Chondrocyte (in vitro differentiated cells): ENCODE data around the gene CLCF1. TPM values are rescaled to one million over a fixed set of nuclear protein-coding genes. Genes with fewer than 3 reads are reported as not detected.
A peak's percentile ranks its signal among the peaks of the same experiment; 100 is the strongest.

Experiments used
- DNase-seq: peaks from one replicate; pipeline ENCODE4 v3.0.0; 2021; ENCODE audit warnings: mixed read lengths, low spot score
- H3K27ac Mint-ChIP-seq: one replicate; pipeline ENCODE4 v1.8.0; 2021; ENCODE audit warnings: mild to moderate bottlenecking, moderate library complexity, mixed read lengths; ENCODE audit not compliant: unreplicated experiment
- H3K27me3 Mint-ChIP-seq: 2 replicates; pipeline ENCODE4 v1.8.0; 2021; ENCODE audit warnings: low read depth, mixed read lengths
- H3K36me3 Mint-ChIP-seq: 2 replicates; pipeline ENCODE4 v1.8.0; 2021; ENCODE audit warnings: low read depth, mixed read lengths
- H3K4me1 Mint-ChIP-seq: 2 replicates; pipeline ENCODE4 v1.8.0; 2021; ENCODE audit warnings: low read depth, mild to moderate bottlenecking, mixed read lengths
- H3K4me3 Mint-ChIP-seq: one replicate; pipeline ENCODE4 v1.8.0; 2021; ENCODE audit warnings: mild to moderate bottlenecking, moderate library complexity, mixed read lengths; ENCODE audit not compliant: unreplicated experiment
- H3K9me3 Mint-ChIP-seq: 2 replicates; pipeline ENCODE4 v1.8.0; 2021; ENCODE audit warnings: low read depth, mixed read lengths
- total RNA-seq: library from RNA; stranded (reverse); gene quantifications from 3 replicates; pipeline ENCODE4 v1.2.1, GENCODE V29; 2021
- TF ChIP-seq, protein P1 (sequence below): fragments of 200-600 bp; sonication (generic); IDR thresholded peaks from 2 replicates; pipeline ENCODE4 v1.5.0; 2021; ENCODE audit warnings: antibody characterized with exemption, mild to moderate bottlenecking, moderate library complexity

CLCF1 gene
- total RNA-seq, 1 donor from 2014 or later = 4.9 TPM

DNA sequence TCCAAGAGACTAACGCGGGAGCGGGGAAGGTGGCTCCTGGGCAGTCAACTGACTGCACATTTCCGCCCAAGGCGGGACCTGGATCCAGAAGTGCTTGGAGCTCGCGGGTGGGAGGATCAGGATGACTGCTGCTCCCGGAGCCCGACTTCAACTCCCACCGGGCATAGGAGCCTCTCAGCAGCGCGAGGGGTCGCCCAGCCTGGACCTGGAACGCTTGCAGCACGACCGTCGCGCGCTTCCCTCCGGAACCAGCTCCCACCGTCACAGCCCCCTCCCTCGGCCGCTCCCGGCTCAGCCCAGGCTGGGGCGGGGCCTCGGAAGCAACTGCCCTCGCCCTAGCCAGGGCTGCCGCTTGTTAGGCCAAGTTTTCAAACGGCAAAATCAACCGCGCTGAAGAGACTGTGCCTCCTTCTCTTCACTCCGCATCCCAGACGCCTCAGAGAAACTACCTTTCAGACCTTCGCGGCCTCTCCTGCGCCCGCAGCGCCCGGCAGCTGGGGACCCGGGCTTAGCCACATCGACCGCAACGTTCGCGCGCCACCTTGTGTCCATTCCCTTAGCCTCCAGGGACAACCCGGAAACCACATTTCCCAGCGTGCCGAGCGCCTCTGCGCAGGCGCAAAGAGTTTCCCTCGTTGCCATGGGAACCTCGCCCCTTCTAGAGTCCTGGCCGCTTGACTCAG is 56.1 kb downstream of the CLCF1 start:
- Mint-ChIP-seq H3K9me3 (no peaks in the 10 kb centered on the region), H3K27ac (peak overlapping the region; percentile 99), H3K27me3 (no peaks in the 10 kb centered on the region), H3K4me1 (peaks cover 12% of the 10 kb centered on the region), H3K4me3 (peak overlapping the region; percentile 97), H3K36me3 (no peaks in the 10 kb centered on the region)
- DNase-seq = peak; percentile 96
- TF ChIP-seq, protein P1, sequence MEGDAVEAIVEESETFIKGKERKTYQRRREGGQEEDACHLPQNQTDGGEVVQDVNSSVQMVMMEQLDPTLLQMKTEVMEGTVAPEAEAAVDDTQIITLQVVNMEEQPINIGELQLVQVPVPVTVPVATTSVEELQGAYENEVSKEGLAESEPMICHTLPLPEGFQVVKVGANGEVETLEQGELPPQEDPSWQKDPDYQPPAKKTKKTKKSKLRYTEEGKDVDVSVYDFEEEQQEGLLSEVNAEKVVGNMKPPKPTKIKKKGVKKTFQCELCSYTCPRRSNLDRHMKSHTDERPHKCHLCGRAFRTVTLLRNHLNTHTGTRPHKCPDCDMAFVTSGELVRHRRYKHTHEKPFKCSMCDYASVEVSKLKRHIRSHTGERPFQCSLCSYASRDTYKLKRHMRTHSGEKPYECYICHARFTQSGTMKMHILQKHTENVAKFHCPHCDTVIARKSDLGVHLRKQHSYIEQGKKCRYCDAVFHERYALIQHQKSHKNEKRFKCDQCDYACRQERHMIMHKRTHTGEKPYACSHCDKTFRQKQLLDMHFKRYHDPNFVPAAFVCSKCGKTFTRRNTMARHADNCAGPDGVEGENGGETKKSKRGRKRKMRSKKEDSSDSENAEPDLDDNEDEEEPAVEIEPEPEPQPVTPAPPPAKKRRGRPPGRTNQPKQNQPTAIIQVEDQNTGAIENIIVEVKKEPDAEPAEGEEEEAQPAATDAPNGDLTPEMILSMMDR = peak; percentile 98

DNA sequence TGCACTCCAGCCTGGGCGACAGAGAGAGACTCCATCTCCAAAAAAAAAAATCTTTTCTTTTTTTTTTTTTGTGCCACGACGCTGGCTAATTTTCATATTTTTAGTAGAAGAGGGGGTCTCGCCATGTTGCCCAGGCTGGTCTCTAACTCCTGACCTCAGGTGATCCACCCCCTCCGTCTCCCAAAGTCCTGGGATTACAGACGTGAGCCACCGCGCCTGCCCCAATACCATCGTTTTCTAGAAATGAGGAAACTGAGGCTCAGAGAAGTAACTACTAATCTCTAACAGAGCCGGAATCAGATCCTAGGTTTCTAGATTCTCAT is 56.6 kb downstream of the CLCF1 start:
- TF ChIP-seq, protein P1 = no peak
- peaks cover 12% of the 10 kb centered on the region for H3K4me1 Mint-ChIP-seq
- no peaks in the 10 kb centered on the region for H3K36me3 Mint-ChIP-seq
- peak overlapping the region; percentile 99 for H3K27ac Mint-ChIP-seq
- H3K4me3 Mint-ChIP-seq = peak overlapping the region; percentile 97
- no peaks in the 10 kb centered on the region for H3K9me3 Mint-ChIP-seq
- no peaks in the 10 kb centered on the region for H3K27me3 Mint-ChIP-seq
- DNase-seq = no peak

DNA sequence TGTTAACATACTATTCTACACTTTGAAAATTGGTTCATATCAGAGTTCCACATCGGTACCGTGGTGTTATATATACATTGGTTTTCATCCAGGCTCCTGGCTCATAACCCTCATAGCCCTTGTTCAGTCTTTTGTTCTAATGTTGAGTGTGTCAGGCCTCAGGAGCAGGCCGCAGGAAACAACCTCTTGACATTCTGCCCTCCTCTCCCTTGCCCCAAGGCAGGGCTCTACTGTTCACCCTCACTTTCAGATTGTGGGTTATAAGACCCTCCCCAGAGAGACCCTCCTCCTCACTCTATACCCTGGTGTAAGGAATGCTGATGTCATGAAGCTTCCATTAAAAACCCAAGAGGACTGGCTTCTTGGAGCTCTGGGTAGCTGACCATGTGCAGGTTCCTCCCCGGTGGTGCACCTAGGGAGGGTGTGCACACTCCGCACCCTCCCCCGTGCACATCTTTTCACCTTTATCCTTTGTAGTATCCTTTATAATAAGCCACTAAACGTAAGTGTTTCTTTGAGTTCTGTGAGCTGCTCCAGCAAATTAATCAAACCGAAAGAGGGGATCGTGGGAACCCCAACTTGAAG is 58.0 kb downstream of the CLCF1 start:
- DNase-seq = no peak

DNA sequence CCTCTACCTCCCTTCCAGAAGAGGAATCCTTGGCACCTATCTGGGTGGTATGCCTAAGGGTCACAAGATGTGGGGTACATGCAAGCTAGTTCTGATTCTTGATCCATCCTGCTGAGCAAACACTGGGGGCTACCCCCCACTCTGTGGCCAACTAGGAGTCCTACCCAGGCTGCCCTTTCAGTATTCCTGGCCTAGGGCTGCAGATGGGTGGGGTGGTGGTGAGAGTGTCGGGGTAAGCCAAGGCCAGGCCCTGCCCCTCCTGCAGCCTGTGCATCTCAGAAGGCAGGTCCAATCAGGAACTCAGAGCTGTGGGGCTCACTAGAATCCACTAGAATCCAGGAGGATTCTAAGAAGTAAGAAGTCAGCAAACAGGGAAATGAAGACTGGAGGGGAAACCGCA is 59.2 kb downstream of the CLCF1 start:
- no peak overlapping the region for H3K4me3 Mint-ChIP-seq
- DNase-seq = no peak
- TF ChIP-seq, protein P1 = no peak
- peaks cover 12% of the 10 kb centered on the region for H3K4me1 Mint-ChIP-seq
- H3K9me3 Mint-ChIP-seq = no peaks in the 10 kb centered on the region
- peaks cover 4% of the 10 kb centered on the region for H3K36me3 Mint-ChIP-seq
- H3K27ac Mint-ChIP-seq = no peak overlapping the region
- no peaks in the 10 kb centered on the region for H3K27me3 Mint-ChIP-seq

More for the DNA sequence above, 58.0 kb downstream of the CLCF1 start:
- TF ChIP-seq, protein P1 = no peak
- Mint-ChIP-seq H3K27me3 (no peaks in the 10 kb centered on the region), H3K36me3 (no peaks in the 10 kb centered on the region), H3K4me3 (peak overlapping the region; percentile 30), H3K9me3 (no peaks in the 10 kb centered on the region), H3K4me1 (peaks cover 12% of the 10 kb centered on the region), H3K27ac (no peak overlapping the region)

Other genes starting within 250 kb of the CLCF1 start
- 34.0 to 38.3 TPM (median 36.1 TPM) in 3 replicates for gene GRK2, start 107.1 kb downstream of the CLCF1 start, total RNA-seq
- gene ANKRD13D, start 84.3 kb downstream of the CLCF1 start, total RNA-seq = 40.0 to 51.8 TPM (median 47.8 TPM) in 3 replicates
- gene SSH3, start 70.1 kb downstream of the CLCF1 start, total RNA-seq = 19.8 to 30.0 TPM (median 28.4 TPM) in 3 replicates
- gene POLD4, start 20.1 kb downstream of the CLCF1 start, total RNA-seq = 48.8 to 67.7 TPM (median 63.4 TPM) in 3 replicates
- 11.1 to 14.6 TPM (median 11.6 TPM) in 3 replicates for gene RAD9A, start 18.4 kb upstream of the CLCF1 start, total RNA-seq
- gene PPP1CA, start 28.3 kb upstream of the CLCF1 start, total RNA-seq = 95.2 to 113 TPM (median 109 TPM) in 3 replicates
- gene TBC1D10C, start 30.5 kb upstream of the CLCF1 start, total RNA-seq = not detected in 3 replicates
- gene CARNS1, start 42.1 kb upstream of the CLCF1 start, total RNA-seq = 0.36 to 1.8 TPM (median 1.8 TPM) in 3 replicates
- gene RPS6KB2, start 54.9 kb upstream of the CLCF1 start, total RNA-seq = 40.3 to 44.2 TPM (median 42.3 TPM) in 3 replicates
- 0.47 to 0.95 TPM (median 0.73 TPM) in 3 replicates for gene PTPRCAP, start 64.1 kb upstream of the CLCF1 start, total RNA-seq
- gene CORO1B, start 69.9 kb upstream of the CLCF1 start, total RNA-seq = 74.7 to 80.9 TPM (median 80.1 TPM) in 3 replicates
- gene GPR152, start 79.1 kb upstream of the CLCF1 start, total RNA-seq = not detected in 3 replicates
- not detected in 3 replicates for gene CABP4, start 81.8 kb upstream of the CLCF1 start, total RNA-seq
- 50.9 to 62.4 TPM (median 57.1 TPM) in 3 replicates for gene TMEM134, start 95.7 kb upstream of the CLCF1 start, total RNA-seq
- gene AIP, start 109.4 kb upstream of the CLCF1 start, total RNA-seq = 53.6 to 58.8 TPM (median 54.3 TPM) in 3 replicates
- gene PITPNM1, start 131.8 kb upstream of the CLCF1 start, total RNA-seq = 39.8 to 44.7 TPM (median 40.5 TPM) in 3 replicates
- 27.5 to 42.5 TPM (median 36.6 TPM) in 3 replicates for gene CDK2AP2, start 134.6 kb upstream of the CLCF1 start, total RNA-seq
- gene CABP2, start 149.8 kb upstream of the CLCF1 start, total RNA-seq = not detected in 3 replicates
- 637 to 652 TPM (median 644 TPM) in 3 replicates for gene GSTP1, start 210.2 kb upstream of the CLCF1 start, total RNA-seq
- gene NDUFV1, start 233.3 kb upstream of the CLCF1 start, total RNA-seq = 119 to 151 TPM (median 121 TPM) in 3 replicates